Body of pancreas (tissue), 4 donors: ENCODE data around the gene CD300H. TPM values are rescaled to one million over a fixed set of nuclear protein-coding genes. Genes with fewer than 3 reads are reported as not detected.

Experiments
- ATAC-seq: fragments of 150-250 bp; one replicate; pipeline ENCODE4 v1.9.1; 2016
- DNase-seq, 4 donors: peaks; one replicate each; pipeline ENCODE4 v3.0.0-alpha.2; 2019
- H3K27ac ChIP-seq, 4 donors: fragments of 200-600 bp; sonication (generic); 1 replicate in 3 of 4; 2 replicates in 1 of 4; pipeline versions ENCODE4 v1.5.1 to v1.6.1; 2016 to 2019; ENCODE audit warnings: mild to moderate bottlenecking in 1 of 4, mixed read lengths in 1 of 4, moderate library complexity in 1 of 4
- H3K27me3 ChIP-seq, 2 donors: fragments of 200-600 bp; sonication (generic); one replicate each; pipeline ENCODE4 v1.6.0; 2016; ENCODE audit warnings: mild to moderate bottlenecking in 1 of 2
- H3K36me3 ChIP-seq, 2 donors: fragments of 200-600 bp; sonication (generic); replicated peaks in 1 of 2; 2 replicates each; pipeline ENCODE4 v1.5.1; 2016; ENCODE audit warnings: low read depth in 2 of 2; ENCODE audit not compliant: insufficient read depth in 1 of 2
- H3K4me1 ChIP-seq: fragments of 200-600 bp; sonication (generic); one replicate; pipeline ENCODE4 v1.6.0; 2016
- H3K4me3 ChIP-seq, 2 donors: fragments of 200-600 bp; sonication (generic); 1 replicate in 1 of 2; 2 replicates in 1 of 2; pipeline ENCODE4 v1.5.1; 2016 to 2019
- H3K9me3 ChIP-seq, 3 donors: fragments of 200-600 bp; sonication (generic); 1 replicate in 2 of 3; 2 replicates in 1 of 3; pipeline ENCODE4 v1.5.1; 2016
- POLR2A ChIP-seq, 3 donors: fragments of 450-650 bp; IDR thresholded peaks; one replicate each; pipeline ENCODE4 v1.6.1; 2016; ENCODE audit warnings: antibody characterized with exemption in 3 of 3, mild to moderate bottlenecking in 2 of 3
- WGBS, 2 donors: methylation state at CpG; one replicate each; pipeline ENCODE4 v1.1.5; 2017; 5-methylcytosine and 5-hydroxymethylcytosine counted together
- intact Hi-C: fragments of 100-400 bp; cut with DNase I; formaldehyde crosslinking; loops from one replicate; pipeline ENCODE4 v1.15.1; 2023
- total RNA-seq, 2 donors: library from RNA; depleted of rRNA; stranded (reverse); fragments of >200 nt; gene quantifications; one replicate each; pipeline ENCODE4 v1.1.0, GENCODE V29; 2016
- TF ChIP-seq, protein P1 (sequence below), 7 experiments: fragments of 450-650 bp in 4 of 7; fragments of 200-600 bp in 3 of 7; sonication (generic) in 3 of 7; IDR thresholded peaks; one replicate each; pipeline ENCODE4 v1.5.1; 2016 to 2019; ENCODE audit warnings: antibody characterized with exemption in 7 of 7

Gene CD300H
- total RNA-seq, 2 donors from 2014 or later = not detected

- no peaks in the 10 kb centered on the region for H3K4me1 ChIP-seq
- H3K4me3 ChIP-seq = no peak overlapping the region
- peaks cover 0 to 7% of the 10 kb centered on the region in 2 donors for H3K27me3 ChIP-seq
- H3K27ac ChIP-seq = no peak overlapping the region
- no peak for TF ChIP-seq POLR2A (IDR thresholded peaks at IDR 0.05)
- TF ChIP-seq, protein P1, sequence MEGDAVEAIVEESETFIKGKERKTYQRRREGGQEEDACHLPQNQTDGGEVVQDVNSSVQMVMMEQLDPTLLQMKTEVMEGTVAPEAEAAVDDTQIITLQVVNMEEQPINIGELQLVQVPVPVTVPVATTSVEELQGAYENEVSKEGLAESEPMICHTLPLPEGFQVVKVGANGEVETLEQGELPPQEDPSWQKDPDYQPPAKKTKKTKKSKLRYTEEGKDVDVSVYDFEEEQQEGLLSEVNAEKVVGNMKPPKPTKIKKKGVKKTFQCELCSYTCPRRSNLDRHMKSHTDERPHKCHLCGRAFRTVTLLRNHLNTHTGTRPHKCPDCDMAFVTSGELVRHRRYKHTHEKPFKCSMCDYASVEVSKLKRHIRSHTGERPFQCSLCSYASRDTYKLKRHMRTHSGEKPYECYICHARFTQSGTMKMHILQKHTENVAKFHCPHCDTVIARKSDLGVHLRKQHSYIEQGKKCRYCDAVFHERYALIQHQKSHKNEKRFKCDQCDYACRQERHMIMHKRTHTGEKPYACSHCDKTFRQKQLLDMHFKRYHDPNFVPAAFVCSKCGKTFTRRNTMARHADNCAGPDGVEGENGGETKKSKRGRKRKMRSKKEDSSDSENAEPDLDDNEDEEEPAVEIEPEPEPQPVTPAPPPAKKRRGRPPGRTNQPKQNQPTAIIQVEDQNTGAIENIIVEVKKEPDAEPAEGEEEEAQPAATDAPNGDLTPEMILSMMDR (IDR thresholded peaks at IDR 0.05) = no peak
- H3K9me3 ChIP-seq = no peaks in the 10 kb centered on the region
- H3K36me3 ChIP-seq = no peaks in the 10 kb centered on the region
- ATAC-seq (no peak), DNase-seq (no peak)
- 46 to 55% methylated on average over 4 to 5 of the region's 5 CpGs for WGBS, 2 donors
- intact Hi-C loops = no loop called here
Observed at GRCh38 chr17:74603746-74604145, 36.4 kb upstream of the CD300H start.

DNA sequence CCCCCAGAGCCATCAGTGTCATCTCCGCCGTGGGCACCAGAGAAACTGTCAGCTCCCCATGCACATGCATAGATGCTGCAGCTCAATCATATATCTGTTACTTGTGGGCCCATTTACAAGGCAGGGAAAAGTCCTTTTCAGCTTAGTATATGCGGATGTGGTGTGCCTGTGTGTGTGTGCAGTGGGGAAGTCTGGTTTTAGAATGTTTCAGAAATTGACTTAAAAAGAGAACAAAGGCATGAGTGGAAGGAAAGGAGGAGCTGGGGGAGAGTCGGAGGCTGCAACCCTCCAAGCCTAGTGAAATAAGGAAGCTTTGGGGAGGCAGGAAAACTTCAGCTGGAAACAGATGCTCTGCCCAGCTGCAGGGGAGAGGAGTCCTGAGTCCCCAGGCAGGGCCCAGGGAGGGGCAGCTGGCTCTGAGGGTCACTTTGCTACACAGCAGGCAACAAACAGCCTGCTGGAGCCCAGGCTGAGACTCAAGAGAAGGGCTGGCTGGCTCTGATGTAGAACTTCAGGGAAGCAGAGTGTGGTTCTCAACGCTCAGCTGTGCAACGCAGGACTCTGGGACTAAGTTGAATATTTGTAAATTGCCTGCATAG is 35.8 kb upstream of the CD300H start:
- Histone ChIP-seq H3K4me3 (no peak overlapping the region), H3K27me3 (peaks cover 0 to 7% of the 10 kb centered on the region in 2 donors), H3K9me3 (no peaks in the 10 kb centered on the region), H3K36me3 (no peaks in the 10 kb centered on the region), H3K4me1 (no peaks in the 10 kb centered on the region), H3K27ac (no peak overlapping the region)
- 40 to 53% methylated on average over 4 to 6 of the region's 6 CpGs for WGBS, 2 donors
- intact Hi-C loops = no loop called here
- TF ChIP-seq, protein P1 (IDR thresholded peaks at IDR 0.05) = no peak
- no peak for TF ChIP-seq POLR2A (IDR thresholded peaks at IDR 0.05)
- ATAC-seq (no peak), DNase-seq (peak in 1 of 4 donors; percentile 10)

DNA sequence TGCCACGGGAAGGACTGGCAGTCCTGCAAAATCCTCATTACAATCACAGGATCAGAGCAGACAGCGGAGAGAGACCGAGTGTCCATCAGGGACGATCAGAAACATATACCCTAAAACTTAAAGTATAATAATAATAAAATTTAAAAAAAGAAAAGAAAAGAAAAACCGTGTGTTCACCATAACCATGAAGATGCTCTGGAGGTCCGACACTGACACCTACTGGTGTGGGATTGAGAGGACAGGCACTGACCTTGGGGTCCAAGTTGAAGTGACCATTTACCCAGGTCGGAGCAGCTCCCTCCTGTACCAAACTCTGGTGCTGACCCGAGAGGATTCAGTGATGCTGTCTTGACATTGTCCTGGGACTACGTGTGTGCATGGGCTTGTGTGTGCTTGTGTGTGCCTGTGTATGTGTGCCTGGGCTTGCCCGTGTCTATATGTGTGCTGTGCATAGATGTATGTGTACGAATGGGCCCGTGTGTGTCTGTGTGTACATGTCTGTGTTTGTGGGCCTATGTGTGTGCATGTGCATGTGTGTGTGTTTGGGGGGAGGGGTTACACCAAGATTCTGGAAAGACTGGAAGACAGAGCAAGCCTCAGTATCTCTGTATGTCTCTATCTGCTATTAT is 34.7 kb upstream of the CD300H start:
- H3K4me3 ChIP-seq = no peak overlapping the region
- no peak overlapping the region for H3K27ac ChIP-seq
- H3K36me3 ChIP-seq = no peaks in the 10 kb centered on the region
- DNase-seq (peak in 3 of 4 donors; percentile 19 to 45 (median 26)), ATAC-seq (no peak)
- peaks cover 0 to 7% of the 10 kb centered on the region in 2 donors for H3K27me3 ChIP-seq
- no peaks in the 10 kb centered on the region for H3K9me3 ChIP-seq
- intact Hi-C loops = no loop called here
- TF ChIP-seq, protein P1 (IDR thresholded peaks at IDR 0.05) = peak in 6 of 7 experiments; percentile 25 to 60 (median 40)
- no peak for TF ChIP-seq POLR2A (IDR thresholded peaks at IDR 0.05)
- WGBS, 2 donors = 26 to 33% methylated on average over 11 to 12 of the region's 12 CpGs
- no peaks in the 10 kb centered on the region for H3K4me1 ChIP-seq

DNA sequence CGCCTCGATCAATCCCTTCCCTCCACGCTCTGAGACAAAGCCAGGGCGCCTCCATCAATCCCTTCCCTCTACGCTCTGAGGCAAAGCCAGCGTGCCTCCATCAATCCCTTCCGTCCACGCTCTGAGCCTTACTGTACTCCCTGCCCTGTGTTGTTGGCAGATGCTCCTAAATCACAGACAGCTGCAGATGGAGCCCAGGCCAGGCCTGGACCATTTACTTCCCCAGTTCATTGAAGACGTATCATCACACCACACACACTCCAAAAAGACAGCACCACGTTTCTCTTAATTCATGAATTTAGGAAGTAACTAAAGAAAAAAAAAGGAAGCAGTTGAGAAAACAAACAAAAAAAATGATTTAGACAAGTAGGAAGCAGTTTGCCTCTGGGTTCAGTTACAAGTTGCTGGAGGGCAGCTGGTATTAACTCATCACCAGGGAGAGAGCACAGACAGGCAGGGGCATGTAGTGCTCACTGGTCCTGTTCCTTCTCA is 32.2 kb upstream of the CD300H start:
- Histone ChIP-seq H3K4me3 (no peak overlapping the region), H3K4me1 (no peaks in the 10 kb centered on the region), H3K27me3 (peaks cover 0 to 7% of the 10 kb centered on the region in 2 donors), H3K27ac (no peak overlapping the region), H3K36me3 (no peaks in the 10 kb centered on the region), H3K9me3 (no peaks in the 10 kb centered on the region)
- no peak for TF ChIP-seq POLR2A (IDR thresholded peaks at IDR 0.05)
- TF ChIP-seq, protein P1 (IDR thresholded peaks at IDR 0.05) = no peak
- 30 to 44% methylated on average over 9 to 10 of the region's 10 CpGs for WGBS, 2 donors
- intact Hi-C loops = no loop called here
- peak in 1 of 4 donors; percentile 46 for DNase-seq
- no peak for ATAC-seq
